Endothelial cell of umbilical vein (primary cell): ENCODE measurements around the gene MYO18A. TPM values are rescaled to one million over a fixed set of nuclear protein-coding genes. Genes with fewer than 3 reads are reported as not detected.

ENCODE experiments used
- BruUV-seq: library from RNA; stranded (reverse); fragments of 400-500 nt; replicated peaks from 2 replicates; lab custom pipeline; 2021; lab: Mats Ljungman, UMichigan
- CTCF ChIA-PET: fragments of 300-600, 350-600 bp; sonication (Branson Sonifier 250); formaldehyde crosslinking; loops from one replicate; lab custom pipeline; 2021; ENCODE audit warnings: antibody characterized with exemption, inconsistent platforms; lab: Charles Lee
- POLR2A ChIA-PET: fragments of 300-600, 350-600 bp; sonication (Branson Sonifier 250); formaldehyde crosslinking; loops from one replicate; lab custom pipeline; 2021; ENCODE audit warnings: antibody characterized with exemption, inconsistent platforms; lab: Charles Lee
- DNase-seq: peaks from one replicate; pipeline ENCODE4 v3.0.0-alpha.2; 2011; ENCODE audit warnings: low read depth, low spot score
- FAIRE-seq: peaks from 2 replicates; lab custom pipeline; 2011; peaks lifted over from hg19 to GRCh38; lab: Jason Lieb, UNC
- H2AFZ ChIP-seq: 2 replicates; pipeline ENCODE4 v1.6.0; 2012; ENCODE audit warnings: low read depth, low read length, control low read depth, inconsistent platforms
- H3K27ac ChIP-seq: 2 replicates; pipeline ENCODE4 v1.5.1; 2011; ENCODE audit warnings: low read depth, mild to moderate bottlenecking, control low read depth, low read length, moderate library complexity; ENCODE audit not compliant: insufficient read depth
- H3K27me3 ChIP-seq, 2 experiments: 2 replicates each; pipeline versions ENCODE4 v1.6.0 to v1.6.1; 2011; ENCODE audit warnings: low read length in 2 of 2, mixed read lengths in 1 of 2; ENCODE audit not compliant: control insufficient read depth in 2 of 2, insufficient read depth in 2 of 2
- H3K36me3 ChIP-seq, 2 experiments: 2 replicates in 1 of 2; 3 replicates in 1 of 2; pipeline ENCODE4 v1.5.1; 2011; ENCODE audit warnings: low read length in 2 of 2, mild to moderate bottlenecking in 1 of 2, moderate library complexity in 1 of 2; ENCODE audit not compliant: control insufficient read depth in 2 of 2, insufficient read depth in 2 of 2; ENCODE audit errors: extremely low read depth in 1 of 2
- H3K4me1 ChIP-seq: 3 replicates; pipeline ENCODE4 v1.5.1; 2011; ENCODE audit warnings: mild to moderate bottlenecking, low read length; ENCODE audit not compliant: control insufficient read depth, insufficient read depth; ENCODE audit errors: extremely low read depth
- H3K4me2 ChIP-seq: 2 replicates; pipeline ENCODE4 v1.6.1; 2011; ENCODE audit warnings: low read length, control low read depth, mixed read lengths; ENCODE audit not compliant: insufficient read depth
- H3K4me3 ChIP-seq, 3 experiments: fragments of 200-600 bp in 1 of 3; sonication (generic), shearing (Covaris generic) in 1 of 3; replicated peaks in 1 of 3; 2 replicates each; pipeline ENCODE4 v1.5.1; 2011 to 2016; ENCODE audit warnings: control low read depth in 3 of 3, low read length in 3 of 3, mild to moderate bottlenecking in 2 of 3, inconsistent platforms in 1 of 3, low read depth in 1 of 3, moderate library complexity in 1 of 3; ENCODE audit not compliant: insufficient read depth in 1 of 3
- H3K79me2 ChIP-seq: 2 replicates; pipeline ENCODE4 v1.6.0; 2012; ENCODE audit warnings: low read length, inconsistent platforms; ENCODE audit not compliant: control insufficient read depth, insufficient read depth
- H3K9ac ChIP-seq: replicated peaks from 2 replicates; pipeline ENCODE3; 2011; ENCODE audit warnings: low read length, control low read depth; ENCODE audit not compliant: insufficient read depth; ENCODE audit errors: extremely low read depth
- H3K9me1 ChIP-seq: replicated peaks from 3 replicates; pipeline ENCODE4 v1.6.0; 2011; ENCODE audit warnings: mild to moderate bottlenecking, low read length; ENCODE audit not compliant: control insufficient read depth, insufficient read depth; ENCODE audit errors: extremely low read depth
- H3K9me3 ChIP-seq: replicated peaks from 2 replicates; pipeline ENCODE4 v1.5.1; 2012; ENCODE audit warnings: low read length, inconsistent platforms; ENCODE audit not compliant: control insufficient read depth, insufficient read depth
- H4K20me1 ChIP-seq: replicated peaks from 2 replicates; pipeline ENCODE3; 2011; ENCODE audit warnings: mild to moderate bottlenecking, low read length; ENCODE audit not compliant: control insufficient read depth, insufficient read depth; ENCODE audit errors: extremely low read depth
- CTCF ChIP-seq, 2 donors: IDR thresholded peaks; 1 replicate in 1 of 2; 2 replicates in 1 of 2; pipeline ENCODE4 v1.5.1; 2011; ENCODE audit warnings: low read length in 2 of 2, mild to moderate bottlenecking in 2 of 2, moderate library complexity in 2 of 2, control low read depth in 1 of 2, inconsistent platforms in 1 of 2, low read depth in 1 of 2; ENCODE audit not compliant: insufficient read depth in 1 of 2; ENCODE audit errors: extremely low read depth in 1 of 2
- EZH2 ChIP-seq: IDR thresholded peaks from 2 replicates; pipeline ENCODE4 v1.6.1; 2012; ENCODE audit warnings: borderline replicate concordance, low read depth, mild to moderate bottlenecking, moderate library complexity, low read length, inconsistent platforms; ENCODE audit not compliant: severe bottlenecking
- GATA2 ChIP-seq: IDR thresholded peaks from 2 replicates; pipeline ENCODE4 v1.7.0; 2011; ENCODE audit warnings: low read depth, mild to moderate bottlenecking, moderate library complexity, mixed read lengths, low read length; ENCODE audit not compliant: insufficient read length, insufficient read depth
- MAX ChIP-seq: IDR thresholded peaks from 2 replicates; pipeline ENCODE4 v1.6.1; 2011; ENCODE audit not compliant: insufficient read depth, insufficient read length
- POLR2AphosphoS5 ChIP-seq: IDR thresholded peaks from 2 replicates; pipeline ENCODE4 v1.6.1; 2012; ENCODE audit warnings: low read depth, mild to moderate bottlenecking, control low read depth, low read length, moderate library complexity; ENCODE audit not compliant: insufficient read depth
- dilution Hi-C: fragments of 300-500 bp; cut with MboI; formaldehyde crosslinking; loops from one replicate; pipeline ENCODE4 v1.15.0; 2019; ENCODE audit warnings: low sequenced_read_pairs; ENCODE audit not compliant: extremely low pct_ligation_motif_present
- intact Hi-C: fragments of 100-400 bp; cut with micrococcal nuclease; formaldehyde crosslinking; loops from one replicate; pipeline ENCODE4 v1.10.0; 2022
- polyA plus RNA-seq, 4 experiments: library from polyadenylated mRNA; depleted of rRNA in 3 of 4; stranded (reverse) in 3 of 4; unstranded in 1 of 4; fragments of >200 nt; gene quantifications; 2 replicates each; pipeline versions ENCODE4 v1.2.1 to v1.2.3, GENCODE V29; 2011 to 2012; ENCODE audit warnings: missing spikeins in 1 of 4
- total RNA-seq: library from RNA; stranded (reverse); gene quantifications from 2 replicates; pipeline ENCODE4 v1.2.3, GENCODE V29; 2021

Gene MYO18A
- total and polyA plus RNA-seq, 2 donors (not counting 3 experiments of a cell fraction or from before 2014, with no cell fraction given), result 3.9 to 28.3 TPM

GRCh38 chr17:29135464-29135863 is 44.7 kb downstream of the MYO18A start:
- no peak for DNase-seq
- Histone ChIP-seq H3K9ac (no peak overlapping the region), H3K27me3 (no peaks in the 10 kb centered on the region), H3K9me1 (no peaks in the 10 kb centered on the region), H4K20me1 (no peaks in the 10 kb centered on the region), H2AFZ (no peak overlapping the region), H3K4me1 (peaks cover 13% of the 10 kb centered on the region), H3K79me2 (no peaks in the 10 kb centered on the region), H3K4me3 (no peak overlapping the region), H3K9me3 (no peaks in the 10 kb centered on the region), H3K36me3 (no peaks in the 10 kb centered on the region), H3K4me2 (no peak overlapping the region), H3K27ac (no peak overlapping the region)
- POLR2A ChIA-PET, result no interaction called here
- FAIRE-seq, result no peak
- intact Hi-C loops, result no loop called here
- dilution Hi-C loops, result no loop called here
- CTCF ChIA-PET, result interaction anchor here (0.6 to 3.6 kb wide), 4 partner anchors 8 to 18 kb away, joined by 3 to 32 read pairs (median 4); no protein-coding TSS in a partner anchor
- no TSS peak for BruUV-seq
- TF ChIP-seq MAX (no peak), GATA2 (no peak), CTCF (IDR thresholded peaks at IDR 0.05; ENCODE audit: extremely low read depth in 1 of 2, insufficient read depth in 1 of 2, low read depth in 1 of 2, low read length in 2 of 2) (no peak), POLR2AphosphoS5 (no peak), EZH2 (no peak)
